Measurements from ENCODE around the gene PSD4. TPM values are rescaled to one million over a fixed set of nuclear protein-coding genes. Genes with fewer than 3 reads are reported as not detected.

PSD4 gene
- total and polyA plus RNA-seq, 3 experiments from 2014 or later, result 42.1 to 193 (median 192) TPM

DNA sequence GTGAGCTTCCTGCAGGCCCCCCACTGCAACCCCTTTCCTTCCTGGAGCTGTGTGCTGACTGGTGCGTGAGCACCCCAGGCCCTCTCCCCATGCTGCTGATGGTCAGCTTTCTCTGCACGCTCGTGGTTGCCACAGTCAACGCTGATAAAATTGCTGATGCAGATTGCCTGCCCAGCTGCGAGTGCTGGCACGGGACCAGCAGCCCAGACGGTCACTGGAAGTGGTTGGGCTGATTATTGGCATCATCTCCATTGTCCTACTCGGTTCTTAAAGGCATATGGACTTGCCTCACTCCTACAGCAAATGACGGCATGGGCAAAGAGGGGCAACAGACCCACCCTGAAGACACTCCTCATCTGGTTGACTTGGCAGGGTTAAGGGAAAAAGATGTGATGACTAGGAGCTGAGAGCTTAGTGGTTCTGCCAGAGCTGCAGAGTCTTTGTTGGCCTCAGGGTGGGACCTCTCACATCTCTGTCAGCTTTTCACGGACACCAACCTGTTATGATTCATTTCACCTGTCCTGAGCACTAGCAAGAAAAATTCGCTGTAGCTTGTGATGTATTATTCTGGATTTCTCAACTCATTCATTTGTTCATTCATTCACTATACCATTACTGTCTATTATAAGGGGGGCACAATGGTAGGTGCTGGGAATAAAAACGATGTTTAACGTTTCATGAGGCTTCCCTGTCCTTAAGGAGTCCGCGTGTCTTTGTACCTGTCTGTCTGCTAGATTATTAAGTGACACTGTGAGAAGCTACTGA is 66.6 kb downstream of the PSD4 start:
- H3K4me3 Mint-ChIP-seq, result no peak overlapping the region
- peaks cover 0 to 4% of the 10 kb centered on the region in 2 donors for H3K27me3 Mint-ChIP-seq
- DNase-seq, result no peak

DNA sequence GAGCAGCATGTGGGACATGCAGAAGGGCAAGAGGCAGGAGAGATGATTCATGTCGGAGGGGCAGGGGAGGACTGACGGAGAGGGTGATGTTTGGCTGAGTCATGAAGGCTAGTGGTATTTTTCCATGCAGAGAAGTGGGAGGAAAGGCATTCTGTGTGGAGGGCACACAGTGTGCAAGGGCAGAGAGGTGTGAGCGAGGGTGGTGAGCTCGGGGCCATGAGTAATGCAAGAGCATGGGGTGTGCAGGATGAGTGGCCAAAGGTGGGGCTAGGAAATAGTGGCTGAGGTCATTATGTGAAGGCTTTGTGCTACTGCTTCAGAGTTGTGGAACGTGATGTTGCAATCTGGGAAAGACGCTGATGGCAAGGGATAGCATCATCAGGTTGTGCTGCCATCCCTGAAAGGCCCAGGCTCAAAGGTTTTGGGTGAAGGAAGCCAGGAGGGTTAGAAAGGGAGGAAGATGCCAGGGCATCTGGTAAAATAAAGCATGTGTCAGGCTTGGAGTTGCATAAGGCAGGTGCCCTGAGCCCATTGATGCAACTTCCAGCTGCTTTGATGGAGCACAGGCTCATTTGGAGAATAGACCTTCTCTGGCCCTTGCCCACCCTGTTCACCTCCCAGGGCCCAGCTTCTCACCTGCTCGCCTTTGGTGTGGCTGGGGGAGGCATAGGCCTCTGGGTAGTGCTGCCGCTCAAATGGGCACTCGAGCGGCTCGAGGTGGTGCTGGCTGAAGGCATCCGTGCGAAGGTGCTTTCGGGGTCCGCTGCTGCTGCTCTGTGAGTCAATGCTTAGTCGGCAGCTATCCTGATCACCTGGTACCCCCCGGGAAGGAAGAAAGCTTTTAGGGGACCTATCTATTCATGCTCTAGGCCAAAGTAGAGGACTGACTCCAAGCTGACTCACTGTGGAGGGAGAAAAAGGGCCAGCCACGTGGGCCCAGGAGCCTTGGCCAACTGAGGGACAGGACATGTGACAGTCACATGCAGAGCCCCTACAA is 67.4 kb downstream of the PSD4 start:
- peaks cover 7 to 50% (median 25%) of the 10 kb centered on the region in 3 donors for H3K4me1 Mint-ChIP-seq
- H3K36me3 Mint-ChIP-seq, result peaks cover 0 to 42% (median 0%) of the 10 kb centered on the region in 3 donors
- CTCF ChIA-PET, result interaction anchor here (1.2 to 12.0 kb wide), 3 partner anchors 7 to 42 kb away, joined by 3 to 90 read pairs (median 4); no protein-coding TSS in a partner anchor
- no peaks in the 10 kb centered on the region for H3K9me3 Mint-ChIP-seq
- DNase-seq, result no peak
- POLR2A ChIA-PET, result no interaction called here
- Histone ChIP-seq H3K9me3 (ENCODE audit: low read length) (no peaks in the 10 kb centered on the region), H3K4me3 (ENCODE audit: low read length) (no peak overlapping the region), H3K27ac (ENCODE audit: low read depth, low read length) (no peak overlapping the region), H3K27me3 (ENCODE audit: insufficient read depth, low read length, poor library complexity, severe bottlenecking) (no peaks in the 10 kb centered on the region), H3K36me3 (ENCODE audit: insufficient read depth, low read length) (no peaks in the 10 kb centered on the region), H3K4me1 (ENCODE audit: insufficient read depth, low read length) (no peaks in the 10 kb centered on the region)
- peaks cover 0 to 4% of the 10 kb centered on the region in 2 donors for H3K27me3 Mint-ChIP-seq
- no peak overlapping the region for H3K4me3 Mint-ChIP-seq
- H3K27ac Mint-ChIP-seq, result peak overlapping the region in 2 of 8 donors; percentile 31 to 77

More for the DNA sequence above, 66.6 kb downstream of the PSD4 start:
- no peaks in the 10 kb centered on the region for H3K36me3 ChIP-seq (ENCODE audit: insufficient read depth, low read length)
- POLR2A ChIA-PET, result no interaction called here
- Mint-ChIP-seq H3K9me3 (no peaks in the 10 kb centered on the region), H3K36me3 (peaks cover 0 to 45% (median 0%) of the 10 kb centered on the region in 3 donors), H3K27ac (peak overlapping the region in 2 of 8 donors; percentile 31 to 77), H3K4me1 (peaks cover 7 to 54% (median 25%) of the 10 kb centered on the region in 3 donors)
- no peak overlapping the region for H3K4me3 ChIP-seq (ENCODE audit: low read length)
- no peaks in the 10 kb centered on the region for H3K9me3 ChIP-seq (ENCODE audit: low read length)
- CTCF ChIA-PET, result interaction anchor here (1.2 to 12.0 kb wide), 4 partner anchors 8 to 41 kb away, joined by 3 to 90 read pairs (median 4); no protein-coding TSS in a partner anchor
- no peaks in the 10 kb centered on the region for H3K27me3 ChIP-seq (ENCODE audit: insufficient read depth, low read length, poor library complexity, severe bottlenecking)
- no peaks in the 10 kb centered on the region for H3K4me1 ChIP-seq (ENCODE audit: insufficient read depth, low read length)
- H3K27ac ChIP-seq (ENCODE audit: low read depth, low read length), result no peak overlapping the region

DNA sequence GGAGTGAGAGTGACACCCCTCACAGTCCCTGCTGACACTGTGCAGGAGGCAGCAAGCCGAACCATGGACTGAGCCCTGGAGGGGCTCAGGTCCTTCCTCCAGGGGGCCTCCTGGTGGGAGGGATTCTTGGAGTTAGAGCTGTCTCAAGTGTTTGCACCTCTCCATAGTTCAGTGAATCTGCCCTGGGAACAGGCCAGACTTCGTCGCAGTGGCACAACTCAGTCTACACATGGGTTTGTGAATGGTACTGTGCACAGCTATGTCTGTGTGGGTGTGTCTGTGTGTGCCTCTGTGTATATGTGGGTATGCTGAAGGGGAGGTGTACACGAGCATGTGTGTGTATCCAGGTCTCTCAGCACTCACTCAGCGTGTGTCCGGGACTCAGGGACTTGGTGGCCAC is 68.6 kb downstream of the PSD4 start:
- Mint-ChIP-seq H3K27ac (no peak overlapping the region), H3K27me3 (peaks cover 0 to 4% of the 10 kb centered on the region in 2 donors), H3K4me1 (peaks cover 7 to 40% (median 16%) of the 10 kb centered on the region in 3 donors), H3K36me3 (peaks cover 0 to 36% (median 0%) of the 10 kb centered on the region in 3 donors), H3K9me3 (no peaks in the 10 kb centered on the region), H3K4me3 (no peak overlapping the region)
- POLR2A ChIA-PET, result no interaction called here
- CTCF ChIA-PET, result interaction anchor here (1.3 kb wide), 1 partner anchor 38 kb away, joined by 3 read pairs; no protein-coding TSS in a partner anchor
- Histone ChIP-seq H3K9me3 (ENCODE audit: low read length) (no peaks in the 10 kb centered on the region), H3K27ac (ENCODE audit: low read depth, low read length) (no peak overlapping the region), H3K27me3 (ENCODE audit: insufficient read depth, low read length, poor library complexity, severe bottlenecking) (no peaks in the 10 kb centered on the region), H3K36me3 (ENCODE audit: insufficient read depth, low read length) (no peaks in the 10 kb centered on the region), H3K4me3 (ENCODE audit: low read length) (no peak overlapping the region), H3K4me1 (ENCODE audit: insufficient read depth, low read length) (no peaks in the 10 kb centered on the region)
- DNase-seq, result no peak

DNA sequence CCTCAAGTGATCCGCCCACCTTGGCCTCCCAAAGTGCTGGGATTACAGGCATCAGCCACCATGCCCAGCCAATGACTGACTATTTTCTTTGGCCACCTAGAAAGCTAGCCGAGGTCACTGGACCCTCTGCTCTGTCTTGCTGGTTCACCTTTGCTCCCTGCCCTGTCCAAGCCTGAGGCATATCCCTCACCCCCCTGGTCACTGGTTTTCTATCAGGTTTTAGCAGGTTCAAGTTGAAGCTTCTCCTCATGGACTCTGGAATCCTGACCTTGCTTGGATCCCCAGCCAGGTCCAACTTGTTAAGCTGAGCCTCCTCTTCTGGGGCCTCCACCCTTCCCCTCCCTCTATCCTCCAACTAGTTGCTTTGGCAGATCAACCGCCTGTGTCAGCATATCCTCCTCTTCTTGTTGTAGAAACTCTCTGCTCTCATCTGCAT is 71.5 kb downstream of the PSD4 start:
- peaks cover 12% of the 10 kb centered on the region for H3K4me1 ChIP-seq (ENCODE audit: insufficient read depth, low read length)
- no peaks in the 10 kb centered on the region for H3K36me3 ChIP-seq (ENCODE audit: insufficient read depth, low read length)
- no peak overlapping the region for H3K4me3 ChIP-seq (ENCODE audit: low read length)
- H3K27me3 ChIP-seq (ENCODE audit: insufficient read depth, low read length, poor library complexity, severe bottlenecking), result no peaks in the 10 kb centered on the region
- POLR2A ChIA-PET, result no interaction called here
- CTCF ChIA-PET, result interaction anchor here (1.0 to 8.5 kb wide), 7 partner anchors 9 to 145 kb away, joined by 3 to 90 read pairs (median 11); no protein-coding TSS in a partner anchor
- H3K9me3 Mint-ChIP-seq, result no peaks in the 10 kb centered on the region
- no peak for DNase-seq
- H3K27me3 Mint-ChIP-seq, result peaks cover 0 to 4% of the 10 kb centered on the region in 2 donors
- H3K36me3 Mint-ChIP-seq, result peaks cover 0 to 13% (median 0%) of the 10 kb centered on the region in 3 donors
- H3K27ac Mint-ChIP-seq, result peak overlapping the region in 3 of 8 donors; percentile 5 to 31 (median 12)
- no peak overlapping the region for H3K4me3 Mint-ChIP-seq
- H3K4me1 Mint-ChIP-seq, result peaks cover 19 to 30% (median 23%) of the 10 kb centered on the region in 3 donors
- H3K27ac ChIP-seq (ENCODE audit: low read depth, low read length), result no peak overlapping the region
- H3K9me3 ChIP-seq (ENCODE audit: low read length), result no peaks in the 10 kb centered on the region

DNA sequence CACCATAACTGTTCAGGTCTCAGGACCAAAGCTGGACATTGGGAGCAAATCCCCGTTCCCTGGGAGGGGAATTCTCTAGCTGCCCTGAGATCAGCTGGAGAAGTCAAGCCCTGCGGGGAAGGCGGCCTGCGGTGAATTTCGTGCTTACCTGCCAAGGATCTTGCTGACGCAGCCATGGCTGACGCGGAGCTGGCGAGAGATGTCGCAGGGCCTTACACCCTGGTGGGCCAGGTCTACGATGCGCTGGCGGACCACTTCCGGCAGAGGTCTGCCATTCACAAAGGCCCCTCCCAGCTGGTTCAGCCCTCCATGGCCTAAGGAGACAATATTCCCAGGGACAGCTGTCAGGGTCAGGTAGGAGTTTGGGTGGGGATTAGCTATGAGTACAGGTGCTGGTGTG is 72.8 kb downstream of the PSD4 start:
- Histone ChIP-seq H3K9me3 (ENCODE audit: low read length) (no peaks in the 10 kb centered on the region), H3K4me1 (ENCODE audit: insufficient read depth, low read length) (peaks cover 25% of the 10 kb centered on the region), H3K27me3 (ENCODE audit: insufficient read depth, low read length, poor library complexity, severe bottlenecking) (no peaks in the 10 kb centered on the region), H3K36me3 (ENCODE audit: insufficient read depth, low read length) (no peaks in the 10 kb centered on the region), H3K4me3 (ENCODE audit: low read length) (no peak overlapping the region), H3K27ac (ENCODE audit: low read depth, low read length) (no peak overlapping the region)
- Mint-ChIP-seq H3K4me3 (no peak overlapping the region), H3K27me3 (peaks cover 0 to 2% of the 10 kb centered on the region in 2 donors), H3K27ac (no peak overlapping the region), H3K4me1 (peaks cover 27 to 32% (median 27%) of the 10 kb centered on the region in 3 donors), H3K36me3 (peaks cover 0 to 4% (median 0%) of the 10 kb centered on the region in 3 donors), H3K9me3 (no peaks in the 10 kb centered on the region)
- no peak for DNase-seq
- CTCF ChIA-PET, result interaction anchor here (1.6 to 8.5 kb wide), 7 partner anchors 10 to 144 kb away, joined by 4 to 90 read pairs (median 11); no protein-coding TSS in a partner anchor
- POLR2A ChIA-PET, result no interaction called here

DNA sequence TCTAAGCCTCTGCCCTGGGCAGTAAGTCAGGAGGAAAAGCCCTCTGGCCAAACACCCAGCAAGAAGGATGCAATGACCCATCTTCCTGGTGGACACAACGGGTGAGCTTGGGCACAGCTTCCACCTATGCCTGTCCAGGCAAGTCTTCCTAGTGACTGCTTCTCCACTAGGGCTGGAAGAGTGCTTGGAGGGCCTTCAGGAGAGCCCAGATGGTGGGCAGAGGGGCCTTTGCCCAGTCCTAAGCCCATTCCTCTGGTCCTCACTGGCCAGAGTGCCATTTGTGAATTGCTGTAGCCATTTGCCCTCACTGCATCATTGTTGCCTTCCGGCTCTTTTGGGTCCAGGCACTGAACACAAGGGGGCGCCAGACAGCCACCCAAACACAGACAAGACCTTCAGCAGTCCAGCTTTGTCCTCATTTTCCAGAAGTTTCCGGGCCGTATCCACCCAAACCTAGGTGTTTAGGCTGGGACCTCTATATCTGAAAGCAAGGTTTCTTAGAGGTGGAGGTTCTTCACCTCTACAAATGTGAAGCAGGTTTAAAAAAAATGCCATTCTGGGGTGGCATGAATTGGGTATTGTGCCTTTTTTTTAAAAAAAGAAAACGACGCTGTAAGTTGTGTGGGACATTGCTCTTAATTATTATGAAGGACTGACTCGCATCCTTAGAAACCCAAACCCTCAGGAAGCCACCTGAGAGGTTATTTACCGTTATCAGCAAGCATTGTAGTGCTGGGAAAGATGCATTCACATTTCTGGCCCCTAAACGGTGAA is 75.4 kb downstream of the PSD4 start:
- Mint-ChIP-seq H3K4me1 (peaks cover 49 to 54% (median 52%) of the 10 kb centered on the region in 3 donors), H3K4me3 (no peak overlapping the region), H3K36me3 (peaks cover 0 to 2% (median 0%) of the 10 kb centered on the region in 3 donors), H3K9me3 (no peaks in the 10 kb centered on the region), H3K27ac (peak overlapping the region in 7 of 8 donors; percentile 42 to 95 (median 74)), H3K27me3 (no peaks in the 10 kb centered on the region)
- Histone ChIP-seq H3K4me3 (ENCODE audit: low read length) (no peak overlapping the region), H3K36me3 (ENCODE audit: insufficient read depth, low read length) (no peaks in the 10 kb centered on the region), H3K9me3 (ENCODE audit: low read length) (no peaks in the 10 kb centered on the region), H3K27ac (ENCODE audit: low read depth, low read length) (no peak overlapping the region), H3K4me1 (ENCODE audit: insufficient read depth, low read length) (peaks cover 50% of the 10 kb centered on the region), H3K27me3 (ENCODE audit: insufficient read depth, low read length, poor library complexity, severe bottlenecking) (no peaks in the 10 kb centered on the region)
- DNase-seq, result peak; percentile 66 to 81 (median 67)
- ChIA-PET POLR2A (no interaction called here), CTCF (interaction anchor here (0.6 to 8.5 kb wide), 18 partner anchors 8 to 141 kb away, joined by 3 to 90 read pairs (median 6); no protein-coding TSS in a partner anchor)

DNA sequence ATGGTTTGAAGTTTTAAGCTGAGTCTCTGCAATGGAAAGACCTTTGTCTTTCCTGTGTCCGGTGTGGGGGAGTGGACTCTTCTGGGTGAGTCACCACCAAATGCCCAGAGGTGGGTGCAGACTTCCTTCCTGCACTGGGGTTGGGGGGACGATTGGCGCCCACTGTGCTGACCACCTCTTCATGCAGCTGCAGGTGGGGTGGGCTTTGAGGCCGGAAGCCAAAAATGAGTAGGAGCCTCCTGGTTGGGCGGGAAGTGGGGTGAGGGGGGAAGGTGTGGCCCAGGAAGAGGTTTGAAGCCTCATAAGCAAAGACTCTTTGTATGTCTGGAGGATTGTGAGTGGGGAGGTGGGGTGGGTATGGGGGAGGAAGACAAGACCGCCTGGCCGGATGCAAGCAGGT is 77.3 kb downstream of the PSD4 start:
- Mint-ChIP-seq H3K4me3 (peak overlapping the region in 6 of 7 donors; percentile 36 to 81 (median 68)), H3K36me3 (peaks cover 0 to 8% (median 0%) of the 10 kb centered on the region in 3 donors), H3K27ac (peak overlapping the region; percentile 62 to 95 (median 90)), H3K9me3 (no peaks in the 10 kb centered on the region), H3K27me3 (no peaks in the 10 kb centered on the region), H3K4me1 (peaks cover 63 to 71% (median 70%) of the 10 kb centered on the region in 3 donors)
- no peaks in the 10 kb centered on the region for H3K27me3 ChIP-seq (ENCODE audit: insufficient read depth, low read length, poor library complexity, severe bottlenecking)
- POLR2A ChIA-PET, result no interaction called here
- H3K4me3 ChIP-seq (ENCODE audit: low read length), result no peak overlapping the region
- peaks cover 68% of the 10 kb centered on the region for H3K4me1 ChIP-seq (ENCODE audit: insufficient read depth, low read length)
- CTCF ChIA-PET, result interaction anchor here (1.5 to 8.5 kb wide), 6 partner anchors 15 to 139 kb away, joined by 3 to 90 read pairs (median 13); no protein-coding TSS in a partner anchor
- H3K36me3 ChIP-seq (ENCODE audit: insufficient read depth, low read length), result no peaks in the 10 kb centered on the region
- peak; percentile 5 to 61 (median 28) for DNase-seq
- H3K27ac ChIP-seq (ENCODE audit: low read depth, low read length), result no peak overlapping the region
- no peaks in the 10 kb centered on the region for H3K9me3 ChIP-seq (ENCODE audit: low read length)

Data from CD8-positive, alpha-beta memory T cell (primary cell).